Osteoblast (primary cell): Measurements from ENCODE around the gene SLC9A7. TPM values are rescaled to one million over a fixed set of nuclear protein-coding genes. Genes with fewer than 3 reads are reported as not detected.

Source experiments
- DNase-seq: peaks from one replicate; pipeline ENCODE4 v3.0.0; 2011; ENCODE audit warnings: low spot score, mixed read lengths; ENCODE audit not compliant: insufficient read length; ENCODE audit errors: missing footprints
- H2AFZ ChIP-seq: 2 replicates; pipeline ENCODE4 v1.6.0; 2011; ENCODE audit warnings: mild to moderate bottlenecking, low read length
- H3K27ac ChIP-seq: 2 replicates; pipeline ENCODE4 v1.5.1; 2011; ENCODE audit warnings: mild to moderate bottlenecking, low read depth, low read length, moderate library complexity
- H3K27me3 ChIP-seq: 2 replicates; pipeline ENCODE4 v1.6.0; 2012; ENCODE audit warnings: mild to moderate bottlenecking, control low read depth, inconsistent platforms, low read length, moderate library complexity; ENCODE audit not compliant: insufficient read depth
- H3K36me3 ChIP-seq: 2 replicates; pipeline ENCODE4 v1.5.1; 2011; ENCODE audit warnings: mild to moderate bottlenecking, low read length, control low read depth, moderate library complexity; ENCODE audit not compliant: insufficient read depth
- H3K4me1 ChIP-seq: 2 replicates; pipeline ENCODE4 v1.5.1; 2011; ENCODE audit warnings: mild to moderate bottlenecking, low read length, control low read depth, moderate library complexity; ENCODE audit not compliant: insufficient read depth
- H3K4me2 ChIP-seq: 2 replicates; pipeline ENCODE4 v1.6.0; 2011; ENCODE audit warnings: mild to moderate bottlenecking, low read length; ENCODE audit not compliant: insufficient read depth
- H3K4me3 ChIP-seq: fragments of 200-600 bp; sonication (generic); 3 replicates; pipeline ENCODE4 v1.5.1; 2012; ENCODE audit warnings: mild to moderate bottlenecking, low read length, inconsistent platforms; ENCODE audit not compliant: insufficient read depth
- H3K79me2 ChIP-seq: 2 replicates; pipeline ENCODE4 v1.6.0; 2012; ENCODE audit warnings: mild to moderate bottlenecking, low read length, control low read depth, inconsistent platforms; ENCODE audit not compliant: insufficient read depth
- H3K9me3 ChIP-seq: 2 replicates; pipeline ENCODE4 v1.5.1; 2011; ENCODE audit warnings: low read depth, low read length, control low read depth
- H4K20me1 ChIP-seq: 2 replicates; pipeline ENCODE4 v1.6.0; 2012; ENCODE audit warnings: mild to moderate bottlenecking, low read length, control low read depth; ENCODE audit not compliant: insufficient read depth
- total RNA-seq: library from RNA; depleted of rRNA; stranded (reverse); fragments of >200 nt; gene quantifications from 2 replicates; pipeline ENCODE4 v1.2.3, GENCODE V29; 2012
- TF ChIP-seq, protein P1 (sequence below): IDR thresholded peaks from 2 replicates; pipeline ENCODE4 v1.5.1; 2011; ENCODE audit warnings: mild to moderate bottlenecking, low read depth, low read length, moderate library complexity; ENCODE audit errors: extremely low read depth

SLC9A7 gene
- total RNA-seq, 1 donor: 42.0 TPM

DNA sequence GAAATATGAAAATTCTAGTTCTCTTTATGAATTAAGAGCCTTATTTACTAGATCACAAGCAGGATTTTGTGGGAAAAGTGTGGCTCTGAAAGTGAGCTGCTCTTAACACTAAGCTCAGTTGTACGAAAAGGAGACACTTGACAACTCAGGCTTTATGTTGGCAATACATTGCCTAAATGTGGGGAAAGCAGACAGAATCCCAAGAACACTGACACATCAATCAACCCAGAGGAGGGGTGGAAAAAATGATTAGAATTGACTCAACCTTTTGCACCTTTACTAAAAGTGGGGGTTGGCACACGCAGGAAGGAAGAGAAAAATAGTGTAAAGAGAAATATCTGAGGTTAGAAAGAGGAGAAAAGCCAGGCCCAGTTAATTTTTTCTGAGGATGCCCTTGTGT is 123.7 kb downstream of the SLC9A7 start:
- Histone ChIP-seq H3K9me3 (no peaks in the 10 kb centered on the region), H3K4me2 (no peak overlapping the region), H3K27ac (no peak overlapping the region), H3K79me2 (no peaks in the 10 kb centered on the region), H3K4me3 (no peak overlapping the region), H3K27me3 (no peaks in the 10 kb centered on the region), H3K36me3 (no peaks in the 10 kb centered on the region), H3K4me1 (peaks cover 2% of the 10 kb centered on the region), H2AFZ (no peak overlapping the region), H4K20me1 (no peaks in the 10 kb centered on the region)
- TF ChIP-seq, protein P1, sequence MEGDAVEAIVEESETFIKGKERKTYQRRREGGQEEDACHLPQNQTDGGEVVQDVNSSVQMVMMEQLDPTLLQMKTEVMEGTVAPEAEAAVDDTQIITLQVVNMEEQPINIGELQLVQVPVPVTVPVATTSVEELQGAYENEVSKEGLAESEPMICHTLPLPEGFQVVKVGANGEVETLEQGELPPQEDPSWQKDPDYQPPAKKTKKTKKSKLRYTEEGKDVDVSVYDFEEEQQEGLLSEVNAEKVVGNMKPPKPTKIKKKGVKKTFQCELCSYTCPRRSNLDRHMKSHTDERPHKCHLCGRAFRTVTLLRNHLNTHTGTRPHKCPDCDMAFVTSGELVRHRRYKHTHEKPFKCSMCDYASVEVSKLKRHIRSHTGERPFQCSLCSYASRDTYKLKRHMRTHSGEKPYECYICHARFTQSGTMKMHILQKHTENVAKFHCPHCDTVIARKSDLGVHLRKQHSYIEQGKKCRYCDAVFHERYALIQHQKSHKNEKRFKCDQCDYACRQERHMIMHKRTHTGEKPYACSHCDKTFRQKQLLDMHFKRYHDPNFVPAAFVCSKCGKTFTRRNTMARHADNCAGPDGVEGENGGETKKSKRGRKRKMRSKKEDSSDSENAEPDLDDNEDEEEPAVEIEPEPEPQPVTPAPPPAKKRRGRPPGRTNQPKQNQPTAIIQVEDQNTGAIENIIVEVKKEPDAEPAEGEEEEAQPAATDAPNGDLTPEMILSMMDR: no peak
- no peak for DNase-seq

DNA sequence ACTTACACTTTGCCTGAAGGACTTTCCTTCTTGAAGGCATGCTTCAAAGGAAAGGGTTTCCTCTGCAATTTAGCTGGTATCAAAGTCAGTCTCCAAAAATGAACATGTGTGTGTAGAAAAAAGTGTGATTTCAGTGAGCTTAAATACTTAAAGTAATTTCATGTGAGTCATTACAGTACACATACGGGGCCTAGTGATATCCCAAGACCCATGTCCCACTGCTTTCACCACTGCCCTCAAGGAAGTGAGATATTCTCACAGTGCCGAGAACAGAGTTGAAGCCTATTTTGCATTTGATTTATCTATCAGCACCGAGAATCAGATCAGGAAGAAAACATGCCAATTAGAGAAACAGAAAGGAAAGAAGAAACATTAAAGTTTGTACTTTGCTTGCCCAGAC is 124.3 kb downstream of the SLC9A7 start:
- H3K4me2 ChIP-seq: no peak overlapping the region

DNA sequence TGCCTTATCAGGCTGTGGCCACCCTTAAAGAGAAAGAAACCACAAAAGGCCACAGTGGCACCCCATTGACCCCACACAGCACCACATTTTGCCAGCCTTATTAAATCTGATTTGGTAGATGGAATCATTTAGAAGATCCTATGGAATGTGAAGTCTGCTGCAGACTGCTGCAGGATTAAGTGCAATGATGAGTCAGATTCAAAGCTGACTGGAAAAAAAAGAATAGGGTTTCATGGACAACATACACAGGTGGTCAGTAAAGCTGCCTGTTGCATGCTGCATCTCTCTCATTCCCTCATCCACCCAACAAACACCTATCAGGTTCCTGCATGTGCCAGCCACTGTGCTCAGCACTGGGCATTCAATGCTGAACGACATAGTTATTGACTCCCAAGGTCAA is 128.8 kb downstream of the SLC9A7 start:
- no peaks in the 10 kb centered on the region for H3K27me3 ChIP-seq
- no peaks in the 10 kb centered on the region for H3K9me3 ChIP-seq
- H2AFZ ChIP-seq: no peak overlapping the region
- H3K4me2 ChIP-seq: no peak overlapping the region
- H3K27ac ChIP-seq: no peak overlapping the region
- TF ChIP-seq, protein P1: no peak
- no peak overlapping the region for H3K4me3 ChIP-seq
- no peak for DNase-seq
- peaks cover 4% of the 10 kb centered on the region for H4K20me1 ChIP-seq
- peaks cover 20% of the 10 kb centered on the region for H3K4me1 ChIP-seq
- H3K79me2 ChIP-seq: no peaks in the 10 kb centered on the region
- H3K36me3 ChIP-seq: peaks cover 7% of the 10 kb centered on the region

More for the DNA sequence above, 124.3 kb downstream of the SLC9A7 start:
- TF ChIP-seq, protein P1: no peak
- DNase-seq: no peak
- Histone ChIP-seq H2AFZ (no peak overlapping the region), H3K4me1 (peaks cover 8% of the 10 kb centered on the region), H3K27me3 (no peaks in the 10 kb centered on the region), H3K4me3 (no peak overlapping the region), H3K27ac (no peak overlapping the region), H4K20me1 (no peaks in the 10 kb centered on the region), H3K79me2 (no peaks in the 10 kb centered on the region), H3K36me3 (no peaks in the 10 kb centered on the region), H3K9me3 (no peaks in the 10 kb centered on the region)

DNA sequence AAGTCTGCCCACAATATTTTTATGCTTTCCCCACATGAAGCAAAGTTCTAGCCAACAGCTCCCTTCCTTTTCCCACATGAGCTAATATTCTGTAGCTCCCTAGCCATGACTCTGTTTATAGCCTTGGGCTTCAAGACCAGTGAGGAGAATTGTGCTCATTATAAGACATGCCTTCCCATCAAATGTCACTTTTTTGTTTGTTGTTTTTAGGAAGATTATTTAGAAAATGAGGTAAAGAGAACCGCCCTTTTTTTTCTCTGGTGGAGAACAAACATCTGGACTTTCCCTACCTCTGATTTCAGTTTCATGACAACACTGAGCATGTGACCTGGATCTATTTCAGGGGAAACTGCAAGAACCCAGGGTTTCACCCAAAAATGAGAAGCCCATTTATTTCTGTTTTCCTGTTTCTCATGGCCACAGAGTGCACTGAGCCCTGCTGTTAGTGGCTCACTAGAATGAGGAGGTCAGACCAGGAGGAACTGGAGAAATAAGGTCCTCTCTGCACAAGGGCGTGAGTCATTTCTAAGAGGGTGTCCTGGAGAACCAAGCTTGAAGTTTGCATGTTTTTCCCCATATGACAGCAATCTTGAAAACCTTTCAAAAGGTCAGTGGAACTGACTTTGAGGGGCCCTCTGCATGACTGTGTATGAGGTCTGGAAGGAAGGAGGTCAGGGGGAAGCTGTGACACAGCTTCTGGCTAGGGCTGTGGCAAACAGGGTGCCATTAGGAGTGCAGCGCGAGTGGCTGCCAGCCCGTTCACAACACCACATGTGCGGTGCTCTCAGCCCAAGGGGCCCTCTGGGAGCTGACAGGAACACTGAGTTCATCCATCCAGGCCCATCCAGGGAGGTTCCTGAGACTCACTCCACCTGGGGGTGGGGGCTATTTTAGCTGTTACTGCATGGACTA is 130.2 kb downstream of the SLC9A7 start:
- no peak overlapping the region for H2AFZ ChIP-seq
- no peak overlapping the region for H3K4me3 ChIP-seq
- H3K27me3 ChIP-seq: no peaks in the 10 kb centered on the region
- no peaks in the 10 kb centered on the region for H3K9me3 ChIP-seq
- H4K20me1 ChIP-seq: peaks cover 4% of the 10 kb centered on the region
- no peak for DNase-seq
- no peak overlapping the region for H3K4me2 ChIP-seq
- TF ChIP-seq, protein P1: no peak
- H3K4me1 ChIP-seq: peaks cover 20% of the 10 kb centered on the region
- H3K27ac ChIP-seq: peak overlapping the region; percentile 21
- peaks cover 7% of the 10 kb centered on the region for H3K36me3 ChIP-seq
- no peaks in the 10 kb centered on the region for H3K79me2 ChIP-seq
